NT2/D1 (cell line): ENCODE results near the gene STK38L.

ENCODE experiments used
- SUZ12 ChIP-seq: IDR thresholded peaks from 2 replicates; pipeline ENCODE4 v1.6.1; 2011; ENCODE audit not compliant: insufficient read length, insufficient read depth; ENCODE audit errors: extremely low read depth
- YY1 ChIP-seq: IDR thresholded peaks from 2 replicates; pipeline ENCODE4 v1.6.1; 2011; ENCODE audit not compliant: insufficient read length, insufficient read depth
- ZNF274 ChIP-seq: IDR thresholded peaks from 2 replicates; pipeline ENCODE4 v1.6.1; 2011; ENCODE audit warnings: mild to moderate bottlenecking, low read depth, low read length

DNA sequence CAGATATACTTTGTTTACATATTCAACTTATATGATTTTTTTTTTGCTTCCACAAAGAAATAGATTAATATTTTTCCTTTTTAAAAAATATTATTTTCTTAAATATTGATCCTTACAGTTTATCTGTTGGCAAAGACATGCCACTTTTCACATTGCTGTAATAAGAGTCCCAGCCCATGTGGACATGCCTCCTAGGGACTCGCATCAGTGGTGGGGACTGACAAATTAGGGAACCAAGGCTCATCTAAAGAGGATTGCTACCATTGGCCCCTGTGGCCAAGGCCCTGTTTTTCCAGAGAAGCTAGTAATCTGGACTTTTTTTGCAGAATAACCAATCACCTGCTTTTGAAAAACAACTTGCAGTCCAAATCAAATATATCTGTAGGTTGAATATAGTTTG, 60.8 kb downstream of the STK38L start:
- TF ChIP-seq ZNF274 (no peak), YY1 (no peak), SUZ12 (no peak)
